Measurements from ENCODE around the gene BBS10.

Gene BBS10

GRCh38 chr12:76348079-76348901, at the start of gene BBS10:
TSS of gene BBS10 (minus strand) at chr12:76348415. CDS start at chr12:76348358, 57 bp downstream.
- Histone ChIP-seq H3K4me2 (ENCODE audit: low read length) (peak within 1 kb of the TSS; percentile 93), H3K27ac (peak within 1 kb of the TSS; percentile 69), H3K9ac (peak within 1 kb of the TSS; percentile 8), H3K4me3 (ENCODE audit: low read depth, low read length) (peak within 1 kb of the TSS; percentile 91), H3K9me3 (ENCODE audit: control insufficient read depth, low read length) (no peaks in the 10 kb centered on the region), H3K27me3 (ENCODE audit: control insufficient read depth, insufficient read depth, low read length) (no peaks in the 10 kb centered on the region), H3K36me3 (ENCODE audit: control insufficient read depth, insufficient read depth, low read length) (no peaks in the 10 kb centered on the region), H2AFZ (peak within 1 kb of the TSS; percentile 96), H3K79me2 (no peaks in the 10 kb centered on the region), H3K4me1 (peaks cover 3% of the 10 kb centered on the region)
- TF ChIP-seq, protein P1, sequence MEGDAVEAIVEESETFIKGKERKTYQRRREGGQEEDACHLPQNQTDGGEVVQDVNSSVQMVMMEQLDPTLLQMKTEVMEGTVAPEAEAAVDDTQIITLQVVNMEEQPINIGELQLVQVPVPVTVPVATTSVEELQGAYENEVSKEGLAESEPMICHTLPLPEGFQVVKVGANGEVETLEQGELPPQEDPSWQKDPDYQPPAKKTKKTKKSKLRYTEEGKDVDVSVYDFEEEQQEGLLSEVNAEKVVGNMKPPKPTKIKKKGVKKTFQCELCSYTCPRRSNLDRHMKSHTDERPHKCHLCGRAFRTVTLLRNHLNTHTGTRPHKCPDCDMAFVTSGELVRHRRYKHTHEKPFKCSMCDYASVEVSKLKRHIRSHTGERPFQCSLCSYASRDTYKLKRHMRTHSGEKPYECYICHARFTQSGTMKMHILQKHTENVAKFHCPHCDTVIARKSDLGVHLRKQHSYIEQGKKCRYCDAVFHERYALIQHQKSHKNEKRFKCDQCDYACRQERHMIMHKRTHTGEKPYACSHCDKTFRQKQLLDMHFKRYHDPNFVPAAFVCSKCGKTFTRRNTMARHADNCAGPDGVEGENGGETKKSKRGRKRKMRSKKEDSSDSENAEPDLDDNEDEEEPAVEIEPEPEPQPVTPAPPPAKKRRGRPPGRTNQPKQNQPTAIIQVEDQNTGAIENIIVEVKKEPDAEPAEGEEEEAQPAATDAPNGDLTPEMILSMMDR (IDR thresholded peaks at IDR 0.05), result peak; percentile 30

DNA sequence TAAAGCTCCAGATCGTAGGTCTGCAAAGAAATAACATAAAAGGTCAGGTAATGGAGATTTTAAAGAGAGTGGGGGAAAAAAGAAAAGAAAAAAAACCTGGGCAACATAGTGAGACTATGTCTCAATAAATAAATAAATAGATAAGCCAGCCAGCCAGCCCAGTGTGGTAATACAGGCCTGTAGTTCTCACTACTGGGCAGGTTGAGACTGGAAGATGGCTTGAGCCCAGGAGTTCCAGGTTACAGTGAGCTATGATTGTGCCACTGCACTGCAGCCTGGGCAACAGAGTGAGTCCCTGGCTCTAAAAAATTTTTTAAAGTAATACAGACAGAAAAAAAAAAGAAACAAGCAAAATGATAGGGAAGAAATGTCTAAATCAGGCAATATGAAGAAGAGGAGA, 43.2 kb upstream of the BBS10 start:
- Histone ChIP-seq H3K9ac (no peak overlapping the region), H3K36me3 (ENCODE audit: control insufficient read depth, insufficient read depth, low read length) (no peaks in the 10 kb centered on the region), H3K27ac (no peak overlapping the region), H3K9me3 (ENCODE audit: control insufficient read depth, low read length) (no peaks in the 10 kb centered on the region), H3K79me2 (no peaks in the 10 kb centered on the region), H2AFZ (no peak overlapping the region), H3K4me3 (ENCODE audit: low read depth, low read length) (no peak overlapping the region), H3K4me2 (ENCODE audit: low read length) (no peak overlapping the region), H3K4me1 (no peaks in the 10 kb centered on the region), H3K27me3 (ENCODE audit: control insufficient read depth, insufficient read depth, low read length) (no peaks in the 10 kb centered on the region)
- TF ChIP-seq, protein P1 (IDR thresholded peaks at IDR 0.05), result no peak

DNA sequence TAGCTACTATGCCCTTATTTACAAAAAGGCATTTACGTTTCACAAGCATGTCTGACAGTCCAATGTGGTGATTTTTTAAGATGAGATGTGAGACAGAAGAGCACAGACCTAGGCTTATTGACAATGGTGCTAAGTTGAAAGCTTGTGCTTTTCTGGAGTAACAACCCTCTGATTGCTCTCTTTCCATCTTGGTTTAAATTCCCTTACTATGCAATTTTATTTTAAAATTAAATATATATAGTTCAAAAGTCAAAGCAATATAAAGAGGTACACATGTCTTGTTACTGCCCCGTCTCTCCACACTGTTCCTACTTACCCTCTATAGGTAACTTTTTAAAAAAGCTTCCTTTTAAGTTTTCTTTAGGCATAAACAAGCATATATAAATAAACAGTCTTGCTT, 39.4 kb upstream of the BBS10 start:
- H3K36me3 ChIP-seq (ENCODE audit: control insufficient read depth, insufficient read depth, low read length), result no peaks in the 10 kb centered on the region
- H3K9ac ChIP-seq, result no peak overlapping the region
- H3K4me1 ChIP-seq, result no peaks in the 10 kb centered on the region
- no peaks in the 10 kb centered on the region for H3K27me3 ChIP-seq (ENCODE audit: control insufficient read depth, insufficient read depth, low read length)
- TF ChIP-seq, protein P1 (IDR thresholded peaks at IDR 0.05), result no peak
- H3K9me3 ChIP-seq (ENCODE audit: control insufficient read depth, low read length), result no peaks in the 10 kb centered on the region
- no peak overlapping the region for H2AFZ ChIP-seq
- H3K4me3 ChIP-seq (ENCODE audit: low read depth, low read length), result no peak overlapping the region
- H3K4me2 ChIP-seq (ENCODE audit: low read length), result no peak overlapping the region
- no peak overlapping the region for H3K27ac ChIP-seq
- no peaks in the 10 kb centered on the region for H3K79me2 ChIP-seq

GRCh38 chr12:76384560-76384959, 36.3 kb upstream of the BBS10 start:
- H3K9me3 ChIP-seq (ENCODE audit: control insufficient read depth, low read length), result no peaks in the 10 kb centered on the region

More at GRCh38 chr12:76384560-76384959, 36.3 kb upstream of the BBS10 start:
- no peaks in the 10 kb centered on the region for H3K79me2 ChIP-seq
- TF ChIP-seq, protein P1 (IDR thresholded peaks at IDR 0.05), result no peak
- H3K27ac ChIP-seq, result no peak overlapping the region
- H3K9ac ChIP-seq, result no peak overlapping the region
- H3K4me2 ChIP-seq (ENCODE audit: low read length), result no peak overlapping the region
- H3K4me1 ChIP-seq, result no peaks in the 10 kb centered on the region
- no peaks in the 10 kb centered on the region for H3K36me3 ChIP-seq (ENCODE audit: control insufficient read depth, insufficient read depth, low read length)
- H2AFZ ChIP-seq, result no peak overlapping the region
- no peaks in the 10 kb centered on the region for H3K27me3 ChIP-seq (ENCODE audit: control insufficient read depth, insufficient read depth, low read length)
- H3K4me3 ChIP-seq (ENCODE audit: low read depth, low read length), result no peak overlapping the region
